ENCODE results near the gene MYO5B. TPM values are rescaled to one million over a fixed set of nuclear protein-coding genes. Genes with fewer than 3 reads are reported as not detected.

MYO5B gene
- total RNA-seq, 1 donor from 2014 or later: 39.1 TPM

- H3K36me3 Mint-ChIP-seq (ENCODE audit: insufficient read depth): no peaks in the 10 kb centered on the region
- DNase-seq (ENCODE audit: low spot score, unreplicated experiment): no peak
- H3K4me1 Mint-ChIP-seq (ENCODE audit: low read depth): peaks cover 44% of the 10 kb centered on the region
- no peaks in the 10 kb centered on the region for H3K27me3 Mint-ChIP-seq
- TF ChIP-seq CTCF (IDR thresholded peaks at IDR 0.05; ENCODE audit: unreplicated experiment): no peak
- no peak overlapping the region for H3K4me3 Mint-ChIP-seq (ENCODE audit: low read depth)
- peak overlapping the region; percentile 89 for H3K27ac Mint-ChIP-seq
- H3K9me3 Mint-ChIP-seq (ENCODE audit: low read depth): no peaks in the 10 kb centered on the region
Observed at GRCh38 chr18:50128506-50129271, 66.3 kb downstream of the MYO5B start.

DNA sequence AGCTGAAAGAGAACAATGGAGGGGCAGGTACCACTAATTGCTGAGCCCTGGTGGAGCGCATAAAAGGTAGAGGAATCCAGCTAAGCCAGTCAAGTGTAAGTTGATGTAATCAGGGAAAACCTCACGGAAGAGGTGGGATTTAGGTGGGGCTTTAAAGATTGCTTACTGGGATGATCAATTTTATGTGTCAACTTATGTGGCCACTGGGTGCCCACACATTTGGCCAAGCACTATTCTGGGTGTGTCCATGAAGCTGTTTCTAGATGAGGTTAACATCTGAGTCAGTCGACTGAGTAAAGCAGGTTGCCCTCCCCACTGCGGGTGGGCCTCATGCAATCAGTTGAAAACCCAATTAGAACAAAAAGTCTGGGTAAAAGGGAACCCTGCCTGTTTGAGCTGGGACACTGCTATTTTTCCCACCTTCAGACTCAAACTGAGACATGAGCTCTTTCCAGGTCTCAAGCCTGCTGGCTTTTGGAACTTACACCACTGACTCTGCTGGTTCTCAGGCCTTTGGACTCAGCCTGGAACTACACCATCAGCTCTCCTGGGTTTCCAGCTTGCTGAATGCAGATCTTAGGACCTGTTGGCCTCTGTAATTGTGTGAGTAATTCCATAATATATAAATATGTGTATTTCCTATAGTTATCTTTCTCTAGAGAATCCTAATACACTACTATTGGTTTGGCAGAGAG, 67.3 kb downstream of the MYO5B start:
- H3K27ac Mint-ChIP-seq: peak overlapping the region; percentile 89
- H3K4me3 Mint-ChIP-seq (ENCODE audit: low read depth): no peak overlapping the region
- H3K9me3 Mint-ChIP-seq (ENCODE audit: low read depth): no peaks in the 10 kb centered on the region
- no peaks in the 10 kb centered on the region for H3K27me3 Mint-ChIP-seq
- DNase-seq (ENCODE audit: low spot score, unreplicated experiment): no peak
- peaks cover 41% of the 10 kb centered on the region for H3K4me1 Mint-ChIP-seq (ENCODE audit: low read depth)
- H3K36me3 Mint-ChIP-seq (ENCODE audit: insufficient read depth): no peaks in the 10 kb centered on the region
- TF ChIP-seq CTCF (IDR thresholded peaks at IDR 0.05; ENCODE audit: unreplicated experiment): no peak

GRCh38 chr18:50126471-50126870, 68.5 kb downstream of the MYO5B start:
- Mint-ChIP-seq H3K27ac (no peak overlapping the region), H3K4me3 (ENCODE audit: low read depth) (no peak overlapping the region), H3K9me3 (ENCODE audit: low read depth) (no peaks in the 10 kb centered on the region), H3K36me3 (ENCODE audit: insufficient read depth) (no peaks in the 10 kb centered on the region), H3K27me3 (no peaks in the 10 kb centered on the region), H3K4me1 (ENCODE audit: low read depth) (peaks cover 33% of the 10 kb centered on the region)
- TF ChIP-seq CTCF (IDR thresholded peaks at IDR 0.05; ENCODE audit: unreplicated experiment): no peak
- DNase-seq (ENCODE audit: low spot score, unreplicated experiment): no peak

GRCh38 chr18:50125456-50125855, 69.5 kb downstream of the MYO5B start:
- Mint-ChIP-seq H3K27me3 (no peaks in the 10 kb centered on the region), H3K4me3 (ENCODE audit: low read depth) (no peak overlapping the region), H3K36me3 (ENCODE audit: insufficient read depth) (no peaks in the 10 kb centered on the region), H3K9me3 (ENCODE audit: low read depth) (no peaks in the 10 kb centered on the region), H3K27ac (no peak overlapping the region), H3K4me1 (ENCODE audit: low read depth) (peaks cover 29% of the 10 kb centered on the region)
- TF ChIP-seq CTCF (IDR thresholded peaks at IDR 0.05; ENCODE audit: unreplicated experiment): no peak
- DNase-seq (ENCODE audit: low spot score, unreplicated experiment): no peak

DNA sequence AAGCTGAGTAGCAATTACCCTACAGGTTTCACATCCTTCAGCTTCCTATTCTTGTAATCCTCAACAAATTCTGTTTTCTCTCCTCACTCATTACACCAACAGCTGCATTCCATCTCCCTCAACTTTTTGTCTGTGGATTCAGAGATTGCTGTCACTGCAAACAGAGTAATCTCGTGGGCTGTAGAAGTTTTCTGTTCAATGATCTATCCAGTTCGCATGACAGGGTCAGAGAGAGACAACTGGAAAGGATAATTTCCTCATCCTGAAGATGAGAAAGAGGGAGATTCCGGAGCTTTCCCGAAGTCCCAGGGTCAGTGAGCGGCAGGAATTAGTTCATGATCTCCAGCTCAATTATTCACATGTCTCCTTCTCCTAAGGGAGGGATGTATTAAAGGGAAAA, 75.7 kb downstream of the MYO5B start:
- peaks cover 15% of the 10 kb centered on the region for H3K4me1 Mint-ChIP-seq (ENCODE audit: low read depth)
- no peaks in the 10 kb centered on the region for H3K36me3 Mint-ChIP-seq (ENCODE audit: insufficient read depth)
- no peaks in the 10 kb centered on the region for H3K9me3 Mint-ChIP-seq (ENCODE audit: low read depth)
- no peaks in the 10 kb centered on the region for H3K27me3 Mint-ChIP-seq
- H3K4me3 Mint-ChIP-seq (ENCODE audit: low read depth): no peak overlapping the region
- no peak for DNase-seq (ENCODE audit: low spot score, unreplicated experiment)
- no peak overlapping the region for H3K27ac Mint-ChIP-seq
- no peak for TF ChIP-seq CTCF (IDR thresholded peaks at IDR 0.05; ENCODE audit: unreplicated experiment)

Data from progenitor cell of endocrine pancreas (in vitro differentiated cells).